ENCODE measurements around the gene PEAR1. TPM values are rescaled to one million over a fixed set of nuclear protein-coding genes. Genes with fewer than 3 reads are reported as not detected.

The PEAR1 gene, protein sequence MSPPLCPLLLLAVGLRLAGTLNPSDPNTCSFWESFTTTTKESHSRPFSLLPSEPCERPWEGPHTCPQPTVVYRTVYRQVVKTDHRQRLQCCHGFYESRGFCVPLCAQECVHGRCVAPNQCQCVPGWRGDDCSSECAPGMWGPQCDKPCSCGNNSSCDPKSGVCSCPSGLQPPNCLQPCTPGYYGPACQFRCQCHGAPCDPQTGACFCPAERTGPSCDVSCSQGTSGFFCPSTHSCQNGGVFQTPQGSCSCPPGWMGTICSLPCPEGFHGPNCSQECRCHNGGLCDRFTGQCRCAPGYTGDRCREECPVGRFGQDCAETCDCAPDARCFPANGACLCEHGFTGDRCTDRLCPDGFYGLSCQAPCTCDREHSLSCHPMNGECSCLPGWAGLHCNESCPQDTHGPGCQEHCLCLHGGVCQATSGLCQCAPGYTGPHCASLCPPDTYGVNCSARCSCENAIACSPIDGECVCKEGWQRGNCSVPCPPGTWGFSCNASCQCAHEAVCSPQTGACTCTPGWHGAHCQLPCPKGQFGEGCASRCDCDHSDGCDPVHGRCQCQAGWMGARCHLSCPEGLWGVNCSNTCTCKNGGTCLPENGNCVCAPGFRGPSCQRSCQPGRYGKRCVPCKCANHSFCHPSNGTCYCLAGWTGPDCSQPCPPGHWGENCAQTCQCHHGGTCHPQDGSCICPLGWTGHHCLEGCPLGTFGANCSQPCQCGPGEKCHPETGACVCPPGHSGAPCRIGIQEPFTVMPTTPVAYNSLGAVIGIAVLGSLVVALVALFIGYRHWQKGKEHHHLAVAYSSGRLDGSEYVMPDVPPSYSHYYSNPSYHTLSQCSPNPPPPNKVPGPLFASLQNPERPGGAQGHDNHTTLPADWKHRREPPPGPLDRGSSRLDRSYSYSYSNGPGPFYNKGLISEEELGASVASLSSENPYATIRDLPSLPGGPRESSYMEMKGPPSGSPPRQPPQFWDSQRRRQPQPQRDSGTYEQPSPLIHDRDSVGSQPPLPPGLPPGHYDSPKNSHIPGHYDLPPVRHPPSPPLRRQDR
- total RNA-seq: 0.92 TPM

DNA sequence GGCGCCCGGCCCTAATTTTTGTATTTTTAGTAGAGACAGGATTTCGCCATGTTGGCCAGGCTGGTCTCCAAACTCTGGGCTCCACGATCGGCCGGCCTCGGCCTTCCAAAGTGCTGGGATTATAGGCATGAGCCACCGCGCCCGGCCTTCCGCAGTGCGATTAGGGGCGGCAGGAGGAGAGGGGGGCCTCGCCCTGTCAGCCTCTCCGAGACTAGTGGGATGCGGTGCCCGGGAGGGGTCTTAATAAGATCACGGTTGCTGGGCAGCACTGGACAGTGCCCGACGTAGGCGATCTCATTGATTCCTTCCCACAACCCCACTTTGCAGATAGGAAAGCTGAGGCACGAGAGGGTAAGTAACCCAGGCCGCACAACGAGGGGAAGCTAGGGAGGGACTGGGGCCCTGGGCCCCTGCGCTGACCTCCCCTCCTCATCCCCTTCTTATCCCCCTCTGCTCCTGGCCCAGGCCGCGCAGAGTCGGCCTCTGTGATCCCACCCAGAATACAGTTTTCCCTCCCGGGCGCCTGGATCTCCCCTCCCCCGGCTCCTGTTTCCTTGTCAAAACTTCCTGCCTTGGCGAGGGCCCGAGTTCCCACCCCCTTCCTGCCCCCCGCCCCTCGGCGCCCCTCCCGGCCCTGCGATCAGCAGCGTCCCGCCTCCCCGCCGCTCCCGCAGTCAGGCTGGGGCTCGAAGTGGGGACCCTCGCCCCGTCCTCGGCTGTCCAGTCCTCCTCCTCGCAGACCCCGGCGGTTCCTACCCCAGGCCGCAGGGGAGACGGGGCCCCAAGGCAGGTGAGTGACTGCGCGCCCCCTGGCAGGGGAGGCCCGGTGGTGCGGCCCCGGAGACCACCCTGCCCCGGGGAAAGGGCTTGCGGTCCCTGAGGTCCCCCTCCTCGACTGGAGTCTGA lies at the start of gene PEAR1:
PEAR1 (plus strand) TSS at position 671 of the 906 bp plus-strand sequence. CDS start 10,209 bp downstream, outside the sequence.

DNA sequence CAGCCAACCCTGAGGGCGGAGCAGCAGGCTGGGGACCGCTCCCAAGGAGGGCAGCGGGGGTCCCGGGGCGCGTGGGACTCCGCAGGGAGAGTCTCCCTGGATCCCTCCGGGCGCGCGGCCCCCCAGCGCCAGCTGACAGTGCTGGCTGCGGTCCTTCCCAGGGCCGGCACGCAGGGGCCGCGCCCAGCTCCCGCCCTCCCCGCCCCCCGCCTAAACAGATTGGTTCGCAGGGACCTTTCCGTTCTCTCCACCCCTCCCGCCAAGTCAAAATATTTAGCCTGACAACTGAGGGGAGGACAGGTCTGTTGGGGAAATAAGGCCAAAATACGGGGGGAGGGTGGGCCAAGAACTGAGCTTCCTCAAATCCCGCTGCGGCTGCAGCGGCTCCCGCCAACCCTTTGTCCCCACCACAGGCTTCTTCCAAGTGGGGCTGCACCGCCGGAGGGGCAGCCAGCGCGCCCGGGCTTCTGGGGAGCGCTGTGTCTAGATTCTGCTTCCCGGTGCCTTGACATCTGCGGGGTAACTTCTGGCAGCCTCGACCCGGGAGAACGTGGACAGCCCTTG lies 34.5 kb upstream of the PEAR1 start, which contains the start of gene INSRR:
INSRR (minus strand) TSS at position 159 of the 564 bp plus-strand sequence. CDS start 496 bp downstream, outside the sequence.

DNA sequence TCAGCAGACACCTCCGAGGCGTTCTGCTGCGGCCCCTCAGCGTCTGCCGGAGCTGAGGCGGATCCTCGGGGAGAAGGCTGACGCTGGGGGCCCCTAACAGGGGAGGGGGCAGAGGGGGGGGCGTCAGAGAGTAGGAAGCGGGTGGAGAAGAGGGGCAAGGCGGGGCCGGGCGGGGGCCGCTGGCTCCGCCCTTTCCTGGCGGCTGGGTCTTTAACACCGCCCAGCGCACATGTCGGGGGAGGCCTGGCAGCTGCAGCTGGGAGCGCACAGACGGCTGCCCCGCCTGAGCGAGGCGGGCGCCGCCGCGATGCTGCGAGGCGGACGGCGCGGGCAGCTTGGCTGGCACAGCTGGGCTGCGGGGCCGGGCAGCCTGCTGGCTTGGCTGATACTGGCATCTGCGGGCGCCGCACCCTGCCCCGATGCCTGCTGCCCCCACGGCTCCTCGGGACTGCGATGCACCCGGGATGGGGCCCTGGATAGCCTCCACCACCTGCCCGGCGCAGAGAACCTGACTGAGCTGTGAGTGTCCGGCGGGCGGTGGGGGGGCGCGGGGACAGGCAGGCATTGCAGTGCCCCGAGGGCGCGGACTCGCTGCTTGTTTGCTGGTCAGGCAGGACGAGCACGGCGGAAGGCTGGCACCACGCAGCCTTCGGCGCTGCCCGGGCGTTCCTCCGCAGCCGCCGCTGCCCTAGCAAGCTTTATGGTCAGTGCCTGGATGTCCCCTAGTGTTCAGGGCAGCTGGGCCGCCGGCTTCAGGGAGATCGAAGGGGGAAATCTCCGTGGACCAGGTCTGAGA lies 32.7 kb upstream of the PEAR1 start, which contains the start of gene NTRK1:
NTRK1 (plus strand) TSS at position 238 of the 796 bp plus-strand sequence; CDS start at position 308, 70 bp downstream.

DNA sequence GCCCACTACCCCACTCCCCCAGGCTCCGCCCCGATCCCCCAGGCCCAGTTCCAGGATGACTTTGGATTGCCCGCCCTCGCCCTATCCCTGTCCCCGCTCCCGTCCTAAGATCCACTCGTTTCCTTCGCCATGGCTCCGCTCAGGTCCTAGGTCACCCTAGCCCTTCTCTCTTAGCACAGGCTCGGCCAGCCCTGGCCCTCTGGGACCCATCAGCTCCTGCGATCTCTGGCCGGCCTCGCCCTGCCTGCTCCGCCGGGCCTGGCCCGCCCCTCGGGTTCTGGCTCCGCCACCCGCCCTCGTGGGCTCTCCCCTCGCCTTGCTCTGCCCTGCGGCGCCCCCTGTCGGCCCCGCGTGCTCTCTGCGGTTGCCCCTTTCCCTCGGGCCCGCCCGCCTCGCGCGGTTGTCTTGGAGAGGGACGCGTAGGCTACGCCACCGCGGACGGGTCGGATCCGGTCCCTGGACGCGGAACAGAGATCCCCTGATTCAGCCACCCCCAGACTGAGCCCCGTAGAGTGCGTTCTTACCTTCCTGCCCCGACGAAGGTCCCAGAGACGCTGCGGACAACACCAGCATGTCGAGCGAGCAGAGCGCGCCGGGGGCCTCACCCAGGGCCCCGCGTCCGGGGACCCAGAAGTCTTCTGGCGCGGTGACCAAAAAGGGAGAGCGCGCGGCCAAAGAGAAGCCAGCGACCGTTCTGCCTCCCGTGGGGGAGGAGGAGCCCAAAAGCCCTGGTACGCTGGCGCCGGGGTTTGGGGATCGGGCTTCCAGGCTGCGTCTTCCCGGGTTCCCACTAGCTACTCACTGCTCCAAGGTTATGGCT lies 26.9 kb downstream of the PEAR1 start, which contains the start of gene LRRC71:
LRRC71 (plus strand) TSS at position 400 of the 820 bp plus-strand sequence; CDS start at position 572, 172 bp downstream.

Small RNAs within 50 kb of the gene (small RNA-seq; reads per million reads assigned to genes)
- not detected for gene MIR765

Other genes starting within 250 kb of the PEAR1 start
- gene NES, start 216.3 kb upstream of the PEAR1 start, total RNA-seq: 48.7 TPM
- 8.8 TPM for gene CRABP2, start 188.1 kb upstream of the PEAR1 start, total RNA-seq
- gene METTL25B, start 165.2 kb upstream of the PEAR1 start, total RNA-seq: 7.2 TPM
- gene ISG20L2, start 165.0 kb upstream of the PEAR1 start, total RNA-seq: 15.7 TPM
- gene MRPL24, start 152.6 kb upstream of the PEAR1 start, total RNA-seq: 21.5 TPM
- 62.7 TPM for gene HDGF, start 142.0 kb upstream of the PEAR1 start, total RNA-seq
- gene PRCC, start 126.2 kb upstream of the PEAR1 start, total RNA-seq: 28.1 TPM
- not detected for gene SH2D2A, start 76.9 kb upstream of the PEAR1 start, total RNA-seq
- gene INSRR, start 34.6 kb upstream of the PEAR1 start, total RNA-seq: 0.46 TPM
- 6.2 TPM for gene NTRK1, start 32.9 kb upstream of the PEAR1 start, total RNA-seq
- gene LRRC71, start 26.9 kb downstream of the PEAR1 start, total RNA-seq: 1.2 TPM
- 48.7 TPM for gene ARHGEF11, start 152.0 kb downstream of the PEAR1 start, total RNA-seq
- gene ETV3L, start 206.1 kb downstream of the PEAR1 start, total RNA-seq: 0.23 TPM
- 18.9 TPM for gene ETV3, start 244.7 kb downstream of the PEAR1 start, total RNA-seq

All from diencephalon (tissue), 1 donor.